Activated T-cell treated with anti-CD3 and anti-CD28 coated beads, Interleukin-2, amount 50 U/mL, for 48 hours (primary cell): ENCODE results near the gene BICDL2.
"Not testable (repeated sequence)": the region's sequence is repeated elsewhere in the genome, so short reads cannot be mapped to it uniquely, and the experiment has no call there.

ENCODE experiments used
- DNase-seq, 2 experiments: peaks; one replicate each; pipeline ENCODE4 v3.0.0-alpha.2; 2020

BICDL2 gene

GRCh38 chr16:3036726-3037315 is at the start of gene BICDL2:
Gene BICDL2, minus strand, starts transcription at chr16:3036944. Its CDS starts 1,448 bp downstream, at chr16:3035496.
- DNase-seq: no peak

DNA sequence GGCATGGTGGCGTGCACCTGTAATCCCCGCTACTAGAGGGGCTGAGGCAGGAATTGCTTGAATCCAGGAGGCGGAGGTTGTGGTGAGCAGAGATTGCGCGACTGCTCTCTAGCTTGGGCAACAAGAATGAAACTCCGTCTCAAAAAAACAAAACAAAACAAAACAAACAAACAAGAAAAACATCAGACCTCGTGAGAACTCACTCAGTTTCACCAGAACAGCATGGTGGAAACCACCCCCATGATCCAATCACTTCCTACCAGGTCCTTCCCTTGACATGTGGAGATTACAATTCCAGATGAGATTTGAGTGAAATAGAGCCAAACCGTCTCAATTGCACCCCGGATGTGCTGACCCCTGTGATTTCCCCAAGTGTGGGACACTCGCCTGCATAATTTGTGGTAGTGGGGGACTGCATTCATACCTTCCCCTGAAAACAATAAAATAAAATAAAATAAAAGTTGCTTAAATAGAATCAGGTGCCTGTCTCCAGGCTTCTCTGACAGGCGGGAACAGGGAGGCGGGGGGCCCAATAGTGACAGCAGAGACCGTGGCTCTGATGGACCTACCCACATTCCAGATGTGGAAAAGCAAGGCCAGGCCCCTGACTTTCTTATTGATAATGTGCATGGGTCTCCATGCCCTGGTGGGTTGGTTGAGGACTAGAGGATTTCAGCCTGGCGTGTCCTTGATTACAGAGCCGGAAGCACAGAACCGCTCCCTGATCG is 49.3 kb upstream of the BICDL2 start:
- no peak for DNase-seq

GRCh38 chr16:3084969-3085670 is 48.4 kb upstream of the BICDL2 start:
- no peak for DNase-seq

- DNase-seq: no peak
Measured at GRCh38 chr16:3084491-3084890, 47.7 kb upstream of the BICDL2 start.

GRCh38 chr16:3083408-3083807 is 46.7 kb upstream of the BICDL2 start:
- not testable (repeated sequence) for DNase-seq

GRCh38 chr16:3081957-3082356 is 45.2 kb upstream of the BICDL2 start:
- DNase-seq: not testable (repeated sequence)

DNA sequence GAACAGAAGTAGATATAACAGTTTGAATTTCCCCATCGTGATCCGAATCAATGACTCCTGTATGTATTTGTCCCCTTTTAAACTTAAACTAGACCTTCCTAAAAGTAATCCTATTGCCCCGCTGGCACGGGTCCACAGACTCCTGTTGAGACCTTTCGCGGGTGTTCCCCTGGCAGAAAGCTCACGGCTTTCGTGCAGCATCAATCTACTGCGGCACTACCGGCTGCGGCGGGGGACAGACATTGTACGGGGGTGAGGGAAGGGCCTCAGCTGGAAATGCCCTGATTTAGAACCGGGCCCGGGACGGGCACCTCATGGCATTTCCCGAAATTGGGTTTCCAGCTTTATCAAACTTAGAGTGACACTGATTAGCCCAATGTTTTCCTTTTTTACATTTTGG is 43.3 kb upstream of the BICDL2 start:
- DNase-seq: no peak

GRCh38 chr16:3076577-3076976 is 39.8 kb upstream of the BICDL2 start:
- DNase-seq: peak; percentile 51 to 58

DNA sequence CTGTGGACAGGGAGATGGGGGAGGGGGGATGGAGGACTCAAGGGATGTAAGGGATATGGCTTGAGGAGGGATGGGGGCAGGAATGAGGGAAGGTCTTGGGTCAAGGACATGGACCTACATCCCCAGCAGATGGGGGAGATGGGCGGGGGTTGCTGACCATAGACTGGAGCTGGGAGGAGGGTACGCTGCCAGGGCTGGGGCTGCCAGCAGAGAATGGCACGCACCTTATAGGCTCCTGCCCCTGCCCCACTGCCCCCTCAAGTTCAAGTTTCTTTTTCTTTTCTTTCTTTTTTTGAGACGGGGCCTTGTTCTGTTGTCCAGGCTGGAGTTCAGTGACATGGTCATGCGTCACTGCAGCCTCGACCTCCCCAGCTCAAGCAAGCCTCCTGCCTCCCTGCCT is 39.2 kb upstream of the BICDL2 start:
- peak in 1 of 2 experiments; percentile 37 for DNase-seq

DNA sequence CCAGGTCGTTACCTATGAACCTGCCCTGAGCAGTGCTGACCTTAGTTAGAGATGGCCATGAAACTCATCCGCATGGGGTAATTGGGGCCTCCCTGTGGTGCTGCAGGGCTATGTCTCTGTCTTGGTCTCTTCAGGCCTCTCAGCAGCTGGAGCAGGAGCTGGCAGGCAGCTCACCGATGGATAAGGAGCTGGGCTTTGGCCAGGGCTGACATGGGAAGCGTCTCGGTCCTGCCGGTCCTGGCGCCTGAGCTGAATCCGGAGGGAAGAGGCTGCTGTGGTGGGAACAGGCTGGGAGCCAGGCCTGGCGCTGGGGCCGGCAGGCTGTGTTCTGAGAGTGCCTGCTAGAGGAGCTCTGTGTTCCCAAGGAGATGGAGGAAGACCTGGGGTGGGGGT is 38.8 kb upstream of the BICDL2 start:
- peak; percentile 57 to 64 for DNase-seq

DNA sequence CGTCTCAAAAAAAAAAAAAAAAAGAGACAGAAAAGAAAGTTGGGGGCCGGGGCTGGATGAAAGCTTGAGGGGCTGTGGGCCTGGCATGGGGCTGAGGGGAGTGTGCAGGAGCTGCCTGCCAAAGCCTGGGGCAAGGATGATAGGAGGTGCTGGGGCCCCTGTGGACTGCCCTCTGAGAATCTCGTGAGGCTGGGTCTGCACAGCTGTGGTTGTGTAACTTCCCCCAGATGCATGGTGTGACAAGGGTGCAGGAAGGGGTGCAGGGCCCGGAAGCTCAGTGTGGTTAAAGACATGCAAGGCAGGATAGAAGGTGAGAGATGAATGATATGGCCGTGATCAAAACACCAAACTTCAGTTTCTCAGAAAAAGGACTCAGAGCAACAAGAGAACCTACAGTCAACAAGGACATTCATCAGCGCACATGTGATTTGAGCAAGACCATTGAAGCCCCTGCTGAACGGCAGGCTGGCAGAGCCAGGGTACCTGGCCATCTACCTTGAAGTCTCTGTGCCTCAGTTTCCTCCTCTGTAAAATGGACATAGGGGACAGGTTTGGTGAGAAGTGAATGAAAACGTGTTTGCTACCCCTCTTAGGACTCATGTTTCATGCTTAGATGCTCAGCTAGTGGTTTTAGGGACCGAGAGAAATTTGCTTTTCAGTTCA is 38.2 kb upstream of the BICDL2 start:
- DNase-seq: peak; percentile 85 to 88

DNA sequence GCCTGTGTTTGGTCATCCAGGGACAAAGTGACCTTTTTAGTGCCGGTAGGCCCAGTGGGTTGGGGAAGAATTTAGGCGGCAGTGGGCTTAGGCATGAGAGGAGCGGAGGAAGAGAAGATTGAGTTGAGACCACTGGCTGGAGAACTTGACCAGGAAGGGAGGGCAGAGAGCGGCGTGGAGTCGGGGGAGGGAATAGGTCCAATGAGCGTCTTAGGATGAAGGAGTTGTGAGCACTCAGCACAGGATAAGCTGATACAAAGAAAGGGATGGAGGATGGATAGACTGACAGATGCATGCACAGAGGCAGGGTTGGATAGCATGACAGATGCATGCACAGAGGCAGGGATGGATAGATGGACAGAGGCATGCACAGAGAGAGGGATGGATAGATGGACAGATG is 36.7 kb upstream of the BICDL2 start:
- DNase-seq: peak in 1 of 2 experiments; percentile 31

DNA sequence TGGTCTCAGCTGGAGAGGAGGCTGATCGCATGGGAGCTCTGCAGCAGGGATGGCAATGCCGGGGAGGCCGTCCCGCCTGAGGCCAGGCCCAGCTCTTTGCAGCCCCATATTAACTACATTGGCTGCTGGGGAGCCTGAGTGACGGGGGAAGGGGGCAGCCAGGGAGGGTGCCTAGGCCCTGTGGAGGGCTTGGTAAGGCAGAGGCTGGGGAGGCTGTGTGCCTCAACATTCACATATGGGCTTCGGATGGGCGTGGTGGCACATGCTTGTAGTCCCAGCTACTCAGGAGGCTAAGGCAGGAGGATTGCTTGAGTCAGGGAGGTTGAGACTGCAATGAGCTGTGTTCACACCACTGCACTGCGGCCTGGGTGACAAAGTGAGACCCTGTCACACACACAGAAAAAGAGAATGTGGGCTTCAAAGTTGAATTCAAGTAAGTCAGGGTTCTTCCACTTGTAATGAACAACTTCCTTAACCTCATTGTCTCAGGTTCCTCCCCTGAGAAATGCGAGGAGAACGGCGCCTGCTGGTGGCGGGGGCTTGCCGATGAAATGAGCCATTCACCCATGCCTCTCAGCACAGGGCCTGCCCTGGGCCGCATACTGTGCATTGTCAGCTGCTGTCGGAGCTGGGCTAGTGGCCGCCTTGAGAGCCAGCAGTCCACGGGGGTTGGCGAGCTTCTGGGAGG is 36.0 kb upstream of the BICDL2 start:
- peak; percentile 50 to 53 for DNase-seq

GRCh38 chr16:3072148-3072547 is 35.4 kb upstream of the BICDL2 start:
- DNase-seq: peak; percentile 50 to 60

- peak; percentile 42 to 44 for DNase-seq
Measured at GRCh38 chr16:3071655-3072054, 34.9 kb upstream of the BICDL2 start.

DNA sequence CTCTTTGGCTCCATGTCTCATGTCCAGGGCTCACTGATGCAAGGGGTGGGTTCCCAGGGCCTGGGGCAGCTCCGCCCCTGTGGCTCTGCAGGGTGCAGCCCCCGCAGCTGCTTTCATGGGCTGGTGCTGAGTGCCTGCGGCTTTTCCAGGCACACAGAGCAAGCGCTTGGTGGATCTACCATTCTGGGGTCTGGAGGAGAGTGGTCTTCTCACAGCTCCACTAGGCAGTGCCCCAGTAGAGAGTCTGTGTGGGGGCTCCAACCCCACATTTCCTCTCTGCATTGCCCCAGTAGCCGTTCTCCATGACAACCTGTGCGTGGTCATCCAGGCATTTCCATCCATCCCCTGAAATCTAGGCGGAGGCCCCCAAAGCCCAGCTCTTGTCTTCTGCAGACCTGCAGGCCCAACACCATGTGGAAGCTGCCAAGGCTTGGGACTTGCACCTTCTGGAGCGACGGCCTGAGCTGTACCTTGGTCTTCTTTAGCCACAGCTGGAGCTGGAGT is 33.9 kb upstream of the BICDL2 start:
- peak in 1 of 2 experiments; percentile 56 for DNase-seq

- not testable (repeated sequence) for DNase-seq
Measured at GRCh38 chr16:3069146-3069545, 32.4 kb upstream of the BICDL2 start.

DNA sequence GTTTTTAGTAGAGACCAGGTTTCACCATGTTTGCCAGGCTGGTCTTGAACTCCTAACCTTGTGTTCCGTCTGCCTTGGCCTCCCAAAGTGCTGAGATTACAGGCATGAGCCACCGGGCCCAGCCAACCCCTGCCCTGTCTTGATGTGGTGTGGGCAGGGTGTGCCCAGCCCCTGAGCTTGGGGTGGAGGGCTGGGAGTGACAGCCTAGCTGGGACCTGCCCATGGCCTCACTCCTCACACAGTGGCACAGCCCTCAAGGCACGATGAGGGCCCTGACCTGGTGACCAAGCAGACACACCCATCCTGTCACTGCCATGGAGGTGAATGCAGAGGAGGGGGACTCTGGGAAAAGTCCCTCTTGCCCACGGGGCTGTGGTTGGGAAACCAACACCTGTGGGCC is 31.7 kb upstream of the BICDL2 start:
- DNase-seq: no peak

GRCh38 chr16:3066440-3066748 is 29.6 kb upstream of the BICDL2 start:
- peak in 1 of 2 experiments; percentile 46 for DNase-seq

- DNase-seq: peak in 1 of 2 experiments; percentile 36
Measured at GRCh38 chr16:3065742-3066439, 29.1 kb upstream of the BICDL2 start.

GRCh38 chr16:3065069-3065741 is 28.5 kb upstream of the BICDL2 start, which contains the start of gene IL32:
Gene IL32, plus strand, starts transcription at chr16:3065640. Its CDS starts 172 bp downstream, at chr16:3065812.
- peak; percentile 85 for DNase-seq
